Keratinocyte (primary cell): ENCODE data around the gene GLRX5. TPM values are rescaled to one million over a fixed set of nuclear protein-coding genes. Genes with fewer than 3 reads are reported as not detected.
A peak's percentile ranks its signal among the peaks of the same experiment; 100 is the strongest.

Experiments used
- DNase-seq: peaks from one replicate; pipeline ENCODE4 v3.0.0-alpha.2; 2011; ENCODE audit warnings: low read depth, missing footprints, low spot score
- FAIRE-seq: peaks from 2 replicates; lab custom pipeline; 2011; peaks lifted over from hg19 to GRCh38; lab: Jason Lieb, UNC
- H2AFZ ChIP-seq: 2 replicates; pipeline ENCODE4 v1.6.0; 2012; ENCODE audit warnings: low read length, control low read depth, inconsistent platforms; ENCODE audit not compliant: control insufficient read depth
- H3K27ac ChIP-seq: 2 replicates; pipeline ENCODE4 v1.5.1; 2011; ENCODE audit warnings: low read length; ENCODE audit not compliant: control insufficient read depth, insufficient read depth
- H3K27me3 ChIP-seq: 3 replicates; pipeline ENCODE4 v1.6.0; 2011; ENCODE audit warnings: low read length; ENCODE audit not compliant: control insufficient read depth, insufficient read depth; ENCODE audit errors: extremely low read depth
- H3K36me3 ChIP-seq, 2 experiments: 2 replicates in 1 of 2; 3 replicates in 1 of 2; pipeline ENCODE4 v1.5.1; 2011; ENCODE audit warnings: low read length in 2 of 2, mild to moderate bottlenecking in 1 of 2; ENCODE audit not compliant: control insufficient read depth in 2 of 2, insufficient read depth in 2 of 2; ENCODE audit errors: extremely low read depth in 1 of 2
- H3K4me1 ChIP-seq: 3 replicates; pipeline ENCODE4 v1.5.1; 2011; ENCODE audit warnings: low read length; ENCODE audit not compliant: control insufficient read depth, insufficient read depth; ENCODE audit errors: extremely low read depth
- H3K4me2 ChIP-seq: 3 replicates; pipeline ENCODE4 v1.6.0; 2011; ENCODE audit warnings: low read depth, low read length; ENCODE audit not compliant: control insufficient read depth, insufficient read depth; ENCODE audit errors: extremely low read depth
- H3K4me3 ChIP-seq, 3 experiments: fragments of 200-600 bp in 1 of 3; sonication (generic) in 1 of 3; 2 replicates in 2 of 3; 3 replicates in 1 of 3; pipeline ENCODE4 v1.5.1; 2011 to 2016; ENCODE audit warnings: low read length in 3 of 3, mild to moderate bottlenecking in 3 of 3, control low read depth in 2 of 3, inconsistent platforms in 1 of 3, low read depth in 1 of 3, mixed read lengths in 1 of 3, mixed run types in 1 of 3, moderate library complexity in 1 of 3; ENCODE audit not compliant: control insufficient read depth in 2 of 3, insufficient read depth in 2 of 3; ENCODE audit errors: extremely low read depth in 1 of 3
- H3K79me2 ChIP-seq: 2 replicates; pipeline ENCODE4 v1.6.0; 2012; ENCODE audit warnings: low read length; ENCODE audit not compliant: control insufficient read depth, insufficient read depth
- H3K9ac ChIP-seq: 3 replicates; pipeline ENCODE4 v1.6.0; 2011; ENCODE audit warnings: low read length; ENCODE audit not compliant: control insufficient read depth, insufficient read depth; ENCODE audit errors: extremely low read depth
- H3K9me1 ChIP-seq: 3 replicates; pipeline ENCODE4 v1.6.0; 2011; ENCODE audit warnings: low read length; ENCODE audit not compliant: control insufficient read depth, insufficient read depth; ENCODE audit errors: extremely low read depth
- H3K9me3 ChIP-seq: 2 replicates; pipeline ENCODE4 v1.5.1; 2012; ENCODE audit warnings: low read depth, low read length; ENCODE audit not compliant: control insufficient read depth
- H4K20me1 ChIP-seq: 3 replicates; pipeline ENCODE4 v1.6.0; 2011; ENCODE audit warnings: low read length; ENCODE audit not compliant: control insufficient read depth, insufficient read depth; ENCODE audit errors: extremely low read depth
- CTCF ChIP-seq, 3 experiments: IDR thresholded peaks in 1 of 3; conservative IDR thresholded peaks in 1 of 3; optimal IDR thresholded peaks in 1 of 3; 2 replicates in 2 of 3; 3 replicates in 1 of 3; pipeline versions ENCODE3 to v1.5.1; 2011; ENCODE audit warnings: low read length in 3 of 3, mild to moderate bottlenecking in 3 of 3, moderate library complexity in 2 of 3, control low read depth in 1 of 3, inconsistent platforms in 1 of 3; ENCODE audit not compliant: insufficient read depth in 2 of 3; ENCODE audit errors: extremely low read depth in 1 of 3
- EZH2 ChIP-seq: IDR thresholded peaks from one replicate; pipeline ENCODE4 v1.6.1; 2012; ENCODE audit warnings: inconsistent platforms, mild to moderate bottlenecking, low read length, moderate library complexity
- dilution Hi-C: fragments of 300-500 bp; cut with MboI; formaldehyde crosslinking; loops from one replicate; pipeline ENCODE4 v1.7.0; 2020; ENCODE audit warnings: low sequenced_read_pairs; ENCODE audit not compliant: extremely low pct_ligation_motif_present
- polyA plus RNA-seq, 5 experiments: library from polyadenylated mRNA; depleted of rRNA in 3 of 5; stranded (reverse) in 3 of 5; stranded (forward) in 1 of 5; unstranded in 1 of 5; fragments of >200 nt; gene quantifications; 1 replicate in 1 of 5; 2 replicates in 3 of 5; 3 replicates in 1 of 5; pipeline versions ENCODE4 v1.2.1 to v1.2.3, GENCODE V29; 2011 to 2012; ENCODE audit warnings: missing spikeins in 2 of 5, low read depth in 1 of 5, low replicate concordance in 1 of 5

Gene GLRX5
- polyA plus RNA-seq, 1 donor (not counting 4 experiments of a cell fraction or from before 2014, with no cell fraction given) = 60.9 TPM

GRCh38 chr14:95523051-95523814 is 11.6 kb upstream of the GLRX5 start:
- dilution Hi-C loops = no loop called here
- Histone ChIP-seq H3K9me3 (no peaks in the 10 kb centered on the region), H4K20me1 (no peaks in the 10 kb centered on the region), H3K9me1 (no peaks in the 10 kb centered on the region), H3K27ac (peak overlapping the region; percentile 76), H3K36me3 (no peaks in the 10 kb centered on the region), H3K9ac (peak overlapping the region; percentile 69), H3K4me2 (peak overlapping the region; percentile 83), H3K79me2 (no peaks in the 10 kb centered on the region), H3K4me3 (peak overlapping the region in 2 of 3 experiments; percentile 4 to 54), H3K27me3 (no peaks in the 10 kb centered on the region), H3K4me1 (peaks cover 50% of the 10 kb centered on the region), H2AFZ (peak overlapping the region; percentile 70)
- TF ChIP-seq CTCF (optimal IDR thresholded peaks at IDR 0.05 in 1 of 3, IDR thresholded peaks at IDR 0.05 in 1 of 3, conservative IDR thresholded peaks at IDR 0.05 in 1 of 3; ENCODE audit: extremely low read depth in 1 of 3, insufficient read depth in 2 of 3, low read length in 3 of 3) = no peak
- TF ChIP-seq EZH2 = no peak
- FAIRE-seq = no peak
- no peak for DNase-seq

GRCh38 chr14:95523815-95524448 is 10.9 kb upstream of the GLRX5 start:
- DNase-seq (no peak), FAIRE-seq (no peak)
- TF ChIP-seq EZH2 (no peak), CTCF (optimal IDR thresholded peaks at IDR 0.05 in 1 of 3, IDR thresholded peaks at IDR 0.05 in 1 of 3, conservative IDR thresholded peaks at IDR 0.05 in 1 of 3; ENCODE audit: extremely low read depth in 1 of 3, insufficient read depth in 2 of 3, low read length in 3 of 3) (peak in 2 of 3 experiments; percentile 32 to 40)
- Histone ChIP-seq H3K4me1 (peaks cover 43% of the 10 kb centered on the region), H3K36me3 (no peaks in the 10 kb centered on the region), H3K79me2 (peaks cover 3% of the 10 kb centered on the region), H3K27me3 (no peaks in the 10 kb centered on the region), H3K9ac (peak overlapping the region; percentile 69), H3K4me3 (peak overlapping the region in 2 of 3 experiments; percentile 4 to 54), H3K9me3 (no peaks in the 10 kb centered on the region), H4K20me1 (no peaks in the 10 kb centered on the region), H3K4me2 (peak overlapping the region; percentile 83), H3K27ac (peak overlapping the region; percentile 76), H3K9me1 (no peaks in the 10 kb centered on the region), H2AFZ (peak overlapping the region; percentile 70)
- dilution Hi-C loops = no loop called here
